ENCODE measurements around the gene NMRK1. TPM values are rescaled to one million over a fixed set of nuclear protein-coding genes. Genes with fewer than 3 reads are reported as not detected.

NMRK1 gene
- polyA plus RNA-seq, 1 donor from 2014 or later = 12.9 TPM

DNA sequence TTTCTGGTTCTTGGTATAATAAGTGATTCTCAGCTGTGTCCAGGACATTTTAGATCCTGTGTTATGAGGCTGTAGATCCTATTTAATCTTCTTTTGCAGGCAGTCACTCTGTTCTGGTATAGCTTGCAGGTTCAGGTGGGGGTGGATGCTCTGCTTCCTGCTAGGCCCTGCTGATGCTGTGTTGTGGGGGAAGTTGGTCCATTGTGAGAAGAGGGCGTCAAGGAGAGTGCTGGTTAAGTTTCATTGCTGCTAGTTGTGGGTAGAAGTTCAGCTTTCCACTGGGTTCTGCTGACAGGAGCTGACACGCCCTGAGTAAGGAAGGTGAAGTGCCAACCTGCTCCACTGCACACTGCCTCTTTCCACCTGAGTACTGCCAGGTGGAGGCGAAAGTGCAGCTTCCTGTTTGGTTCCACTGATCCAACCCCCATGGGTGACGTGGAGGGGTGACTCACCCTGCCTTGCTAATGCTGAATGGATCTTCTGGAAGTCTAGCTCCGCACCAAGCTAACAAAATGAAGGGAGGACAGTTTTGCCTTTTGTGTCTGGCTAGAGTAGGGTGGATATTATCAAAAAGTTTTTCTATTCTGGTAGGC is 16.3 kb downstream of the NMRK1 start:
- Histone ChIP-seq H3F3A (ENCODE audit: insufficient read depth, low read length, poor library complexity, severe bottlenecking) (no peaks in the 10 kb centered on the region), H3K27ac (ENCODE audit: low read length) (no peak overlapping the region), H2AFZ (ENCODE audit: low read depth, low read length) (no peak overlapping the region)

GRCh38 chr9:75069171-75069570 is 18.8 kb downstream of the NMRK1 start:
- Histone ChIP-seq H3K79me2 (replicated peaks; ENCODE audit: insufficient read depth, low read length) (no peaks in the 10 kb centered on the region), H3K27ac (ENCODE audit: low read length) (no peak overlapping the region), H4K20me1 (ENCODE audit: insufficient read depth) (no peaks in the 10 kb centered on the region), H3K27me3 (ENCODE audit: insufficient read depth, low read depth, low read length) (no peaks in the 10 kb centered on the region), H3K4me3 (ENCODE audit: low read length) (no peak overlapping the region), H3K9me2 (ENCODE audit: insufficient read depth, low read length) (no peaks in the 10 kb centered on the region), H3K36me3 (ENCODE audit: insufficient read depth, low read length) (no peaks in the 10 kb centered on the region), H2AFZ (ENCODE audit: low read depth, low read length) (no peak overlapping the region), H3K9me3 (ENCODE audit: low read length) (no peaks in the 10 kb centered on the region), H3K4me2 (ENCODE audit: low read length) (no peak overlapping the region), H3K9ac (ENCODE audit: low read length) (no peak overlapping the region), H3F3A (ENCODE audit: insufficient read depth, low read length, poor library complexity, severe bottlenecking) (no peaks in the 10 kb centered on the region)
- TF ChIP-seq EZH2 (IDR thresholded peaks at IDR 0.05; ENCODE audit: borderline replicate concordance, insufficient read depth, low read length, poor library complexity, severe bottlenecking) = no peak
- TF ChIP-seq, protein P1, sequence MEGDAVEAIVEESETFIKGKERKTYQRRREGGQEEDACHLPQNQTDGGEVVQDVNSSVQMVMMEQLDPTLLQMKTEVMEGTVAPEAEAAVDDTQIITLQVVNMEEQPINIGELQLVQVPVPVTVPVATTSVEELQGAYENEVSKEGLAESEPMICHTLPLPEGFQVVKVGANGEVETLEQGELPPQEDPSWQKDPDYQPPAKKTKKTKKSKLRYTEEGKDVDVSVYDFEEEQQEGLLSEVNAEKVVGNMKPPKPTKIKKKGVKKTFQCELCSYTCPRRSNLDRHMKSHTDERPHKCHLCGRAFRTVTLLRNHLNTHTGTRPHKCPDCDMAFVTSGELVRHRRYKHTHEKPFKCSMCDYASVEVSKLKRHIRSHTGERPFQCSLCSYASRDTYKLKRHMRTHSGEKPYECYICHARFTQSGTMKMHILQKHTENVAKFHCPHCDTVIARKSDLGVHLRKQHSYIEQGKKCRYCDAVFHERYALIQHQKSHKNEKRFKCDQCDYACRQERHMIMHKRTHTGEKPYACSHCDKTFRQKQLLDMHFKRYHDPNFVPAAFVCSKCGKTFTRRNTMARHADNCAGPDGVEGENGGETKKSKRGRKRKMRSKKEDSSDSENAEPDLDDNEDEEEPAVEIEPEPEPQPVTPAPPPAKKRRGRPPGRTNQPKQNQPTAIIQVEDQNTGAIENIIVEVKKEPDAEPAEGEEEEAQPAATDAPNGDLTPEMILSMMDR (IDR thresholded peaks at IDR 0.05; ENCODE audit: poor library complexity, severe bottlenecking) = no peak
- no peak for TF ChIP-seq EP300 (conservative IDR thresholded peaks at IDR 0.05; ENCODE audit: poor library complexity, severe bottlenecking)
- TF ChIP-seq POLR2AphosphoS5 (IDR thresholded peaks at IDR 0.05) = no peak
- no peak for TF ChIP-seq RAD21 (conservative IDR thresholded peaks at IDR 0.05)
- TF ChIP-seq SMC3 (conservative IDR thresholded peaks at IDR 0.05; ENCODE audit: poor library complexity) = no peak
- no peak for TF ChIP-seq TAF1 (IDR thresholded peaks at IDR 0.05; ENCODE audit: low read depth)
- no peak for TF ChIP-seq REST (IDR thresholded peaks at IDR 0.05; ENCODE audit: borderline replicate concordance)
- no peak for TF ChIP-seq MXI1 (conservative IDR thresholded peaks at IDR 0.05; ENCODE audit: poor library complexity, severe bottlenecking)

More for the DNA sequence above, 16.3 kb downstream of the NMRK1 start:
- Histone ChIP-seq H3K4me3 (ENCODE audit: low read length) (no peak overlapping the region), H3K79me2 (replicated peaks; ENCODE audit: insufficient read depth, low read length) (no peaks in the 10 kb centered on the region), H3K4me2 (ENCODE audit: low read length) (no peak overlapping the region), H3K27me3 (ENCODE audit: insufficient read depth, low read depth, low read length) (no peaks in the 10 kb centered on the region), H3K36me3 (ENCODE audit: insufficient read depth, low read length) (no peaks in the 10 kb centered on the region), H3K9ac (ENCODE audit: low read length) (no peak overlapping the region), H3K9me2 (ENCODE audit: insufficient read depth, low read length) (no peaks in the 10 kb centered on the region), H4K20me1 (ENCODE audit: insufficient read depth) (no peaks in the 10 kb centered on the region), H3K9me3 (ENCODE audit: low read length) (no peaks in the 10 kb centered on the region)
- TF ChIP-seq EZH2 (IDR thresholded peaks at IDR 0.05; ENCODE audit: borderline replicate concordance, insufficient read depth, low read length, poor library complexity, severe bottlenecking) = no peak
- TF ChIP-seq EP300 (conservative IDR thresholded peaks at IDR 0.05; ENCODE audit: poor library complexity, severe bottlenecking) = no peak
- no peak for TF ChIP-seq SMC3 (conservative IDR thresholded peaks at IDR 0.05; ENCODE audit: poor library complexity)
- TF ChIP-seq TAF1 (IDR thresholded peaks at IDR 0.05; ENCODE audit: low read depth) = no peak
- TF ChIP-seq POLR2AphosphoS5 (IDR thresholded peaks at IDR 0.05) = no peak
- no peak for TF ChIP-seq MXI1 (conservative IDR thresholded peaks at IDR 0.05; ENCODE audit: poor library complexity, severe bottlenecking)
